ENCODE data around the gene ANO10. TPM values are rescaled to one million over a fixed set of nuclear protein-coding genes. Genes with fewer than 3 reads are reported as not detected.
"Not testable (repeated sequence)": the region's sequence is repeated elsewhere in the genome, so short reads cannot be mapped to it uniquely, and the experiment has no call there.

The ANO10 gene
- polyA plus RNA-seq, 1 donor from 2014 or later = 11.1 TPM

- H3K36me3 ChIP-seq (ENCODE audit: insufficient read depth, low read length) = no peaks in the 10 kb centered on the region
- no peak overlapping the region for H3K4me3 ChIP-seq (ENCODE audit: low read length)
- no peak for TF ChIP-seq TAF1 (IDR thresholded peaks at IDR 0.05; ENCODE audit: low read depth)
- no peak for TF ChIP-seq POLR2AphosphoS5 (IDR thresholded peaks at IDR 0.05)
- no peak for TF ChIP-seq SMC3 (conservative IDR thresholded peaks at IDR 0.05; ENCODE audit: poor library complexity)
- TF ChIP-seq EZH2 (IDR thresholded peaks at IDR 0.05; ENCODE audit: borderline replicate concordance, insufficient read depth, low read length, poor library complexity, severe bottlenecking) = no peak
- TF ChIP-seq, protein P1, sequence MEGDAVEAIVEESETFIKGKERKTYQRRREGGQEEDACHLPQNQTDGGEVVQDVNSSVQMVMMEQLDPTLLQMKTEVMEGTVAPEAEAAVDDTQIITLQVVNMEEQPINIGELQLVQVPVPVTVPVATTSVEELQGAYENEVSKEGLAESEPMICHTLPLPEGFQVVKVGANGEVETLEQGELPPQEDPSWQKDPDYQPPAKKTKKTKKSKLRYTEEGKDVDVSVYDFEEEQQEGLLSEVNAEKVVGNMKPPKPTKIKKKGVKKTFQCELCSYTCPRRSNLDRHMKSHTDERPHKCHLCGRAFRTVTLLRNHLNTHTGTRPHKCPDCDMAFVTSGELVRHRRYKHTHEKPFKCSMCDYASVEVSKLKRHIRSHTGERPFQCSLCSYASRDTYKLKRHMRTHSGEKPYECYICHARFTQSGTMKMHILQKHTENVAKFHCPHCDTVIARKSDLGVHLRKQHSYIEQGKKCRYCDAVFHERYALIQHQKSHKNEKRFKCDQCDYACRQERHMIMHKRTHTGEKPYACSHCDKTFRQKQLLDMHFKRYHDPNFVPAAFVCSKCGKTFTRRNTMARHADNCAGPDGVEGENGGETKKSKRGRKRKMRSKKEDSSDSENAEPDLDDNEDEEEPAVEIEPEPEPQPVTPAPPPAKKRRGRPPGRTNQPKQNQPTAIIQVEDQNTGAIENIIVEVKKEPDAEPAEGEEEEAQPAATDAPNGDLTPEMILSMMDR (IDR thresholded peaks at IDR 0.05; ENCODE audit: poor library complexity, severe bottlenecking) = no peak
- no peak for TF ChIP-seq RAD21 (conservative IDR thresholded peaks at IDR 0.05)
- TF ChIP-seq EP300 (conservative IDR thresholded peaks at IDR 0.05; ENCODE audit: poor library complexity, severe bottlenecking) = no peak
- TF ChIP-seq, protein P2, sequence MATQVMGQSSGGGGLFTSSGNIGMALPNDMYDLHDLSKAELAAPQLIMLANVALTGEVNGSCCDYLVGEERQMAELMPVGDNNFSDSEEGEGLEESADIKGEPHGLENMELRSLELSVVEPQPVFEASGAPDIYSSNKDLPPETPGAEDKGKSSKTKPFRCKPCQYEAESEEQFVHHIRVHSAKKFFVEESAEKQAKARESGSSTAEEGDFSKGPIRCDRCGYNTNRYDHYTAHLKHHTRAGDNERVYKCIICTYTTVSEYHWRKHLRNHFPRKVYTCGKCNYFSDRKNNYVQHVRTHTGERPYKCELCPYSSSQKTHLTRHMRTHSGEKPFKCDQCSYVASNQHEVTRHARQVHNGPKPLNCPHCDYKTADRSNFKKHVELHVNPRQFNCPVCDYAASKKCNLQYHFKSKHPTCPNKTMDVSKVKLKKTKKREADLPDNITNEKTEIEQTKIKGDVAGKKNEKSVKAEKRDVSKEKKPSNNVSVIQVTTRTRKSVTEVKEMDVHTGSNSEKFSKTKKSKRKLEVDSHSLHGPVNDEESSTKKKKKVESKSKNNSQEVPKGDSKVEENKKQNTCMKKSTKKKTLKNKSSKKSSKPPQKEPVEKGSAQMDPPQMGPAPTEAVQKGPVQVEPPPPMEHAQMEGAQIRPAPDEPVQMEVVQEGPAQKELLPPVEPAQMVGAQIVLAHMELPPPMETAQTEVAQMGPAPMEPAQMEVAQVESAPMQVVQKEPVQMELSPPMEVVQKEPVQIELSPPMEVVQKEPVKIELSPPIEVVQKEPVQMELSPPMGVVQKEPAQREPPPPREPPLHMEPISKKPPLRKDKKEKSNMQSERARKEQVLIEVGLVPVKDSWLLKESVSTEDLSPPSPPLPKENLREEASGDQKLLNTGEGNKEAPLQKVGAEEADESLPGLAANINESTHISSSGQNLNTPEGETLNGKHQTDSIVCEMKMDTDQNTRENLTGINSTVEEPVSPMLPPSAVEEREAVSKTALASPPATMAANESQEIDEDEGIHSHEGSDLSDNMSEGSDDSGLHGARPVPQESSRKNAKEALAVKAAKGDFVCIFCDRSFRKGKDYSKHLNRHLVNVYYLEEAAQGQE (IDR thresholded peaks at IDR 0.05; ENCODE audit: borderline replicate concordance) = no peak
- no peak for TF ChIP-seq MXI1 (conservative IDR thresholded peaks at IDR 0.05; ENCODE audit: poor library complexity, severe bottlenecking)
These were observed 124.4 kb downstream of the ANO10 start for GRCh38 chr3:43497422-43497821.

GRCh38 chr3:43496740-43497375, 125.0 kb downstream of the ANO10 start:
- Histone ChIP-seq H3K9me2 (ENCODE audit: insufficient read depth, low read length) (no peaks in the 10 kb centered on the region), H2AFZ (ENCODE audit: low read depth, low read length) (no peak overlapping the region), H3K9ac (ENCODE audit: low read length) (no peak overlapping the region), H3K27ac (ENCODE audit: low read length) (no peak overlapping the region), H3K4me2 (ENCODE audit: low read length) (no peak overlapping the region), H3K27me3 (ENCODE audit: insufficient read depth, low read depth, low read length) (no peaks in the 10 kb centered on the region), H3K36me3 (ENCODE audit: insufficient read depth, low read length) (no peaks in the 10 kb centered on the region), H3K79me2 (replicated peaks; ENCODE audit: insufficient read depth, low read length) (no peaks in the 10 kb centered on the region), H4K20me1 (ENCODE audit: insufficient read depth) (no peaks in the 10 kb centered on the region), H3K9me3 (ENCODE audit: low read length) (no peaks in the 10 kb centered on the region), H3F3A (ENCODE audit: insufficient read depth, low read length, poor library complexity, severe bottlenecking) (no peaks in the 10 kb centered on the region), H3K4me3 (ENCODE audit: low read length) (no peak overlapping the region)
- TF ChIP-seq POLR2AphosphoS5 (IDR thresholded peaks at IDR 0.05) (no peak), TAF1 (IDR thresholded peaks at IDR 0.05; ENCODE audit: low read depth) (no peak)
- TF ChIP-seq, protein P2 (IDR thresholded peaks at IDR 0.05; ENCODE audit: borderline replicate concordance) = no peak

More at GRCh38 chr3:43497422-43497821, 124.4 kb downstream of the ANO10 start:
- Histone ChIP-seq H3K9ac (ENCODE audit: low read length) (no peak overlapping the region), H3F3A (ENCODE audit: insufficient read depth, low read length, poor library complexity, severe bottlenecking) (no peaks in the 10 kb centered on the region), H3K9me2 (ENCODE audit: insufficient read depth, low read length) (no peaks in the 10 kb centered on the region), H4K20me1 (ENCODE audit: insufficient read depth) (no peaks in the 10 kb centered on the region), H3K27ac (ENCODE audit: low read length) (no peak overlapping the region), H3K27me3 (ENCODE audit: insufficient read depth, low read depth, low read length) (no peaks in the 10 kb centered on the region), H3K9me3 (ENCODE audit: low read length) (no peaks in the 10 kb centered on the region), H3K4me2 (ENCODE audit: low read length) (no peak overlapping the region), H2AFZ (ENCODE audit: low read depth, low read length) (no peak overlapping the region), H3K79me2 (replicated peaks; ENCODE audit: insufficient read depth, low read length) (no peaks in the 10 kb centered on the region)

DNA sequence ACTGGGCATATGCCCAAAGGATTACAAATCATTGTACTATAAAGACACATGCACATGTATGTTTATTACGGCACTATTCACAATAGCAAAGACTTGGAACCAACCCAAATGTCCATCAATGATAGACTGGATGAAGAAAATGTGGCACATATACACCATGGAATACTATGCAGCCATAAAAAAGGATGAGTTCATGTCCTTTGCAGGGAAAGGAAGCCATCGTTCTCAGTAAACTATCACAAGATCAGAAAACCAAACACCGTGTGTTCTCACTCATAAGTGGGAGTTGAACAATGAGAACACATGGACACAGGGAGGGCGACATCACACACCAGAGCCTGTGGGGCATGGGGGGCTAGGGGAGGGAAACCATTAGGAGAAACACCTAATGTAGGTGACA, 128.9 kb downstream of the ANO10 start:
- not testable (repeated sequence) for H3K79me2 ChIP-seq (replicated peaks; ENCODE audit: insufficient read depth, low read length); H3K27ac ChIP-seq (ENCODE audit: low read length); H3K27me3 ChIP-seq (ENCODE audit: insufficient read depth, low read depth, low read length); H3K36me3 ChIP-seq (ENCODE audit: insufficient read depth, low read length); H2AFZ ChIP-seq (ENCODE audit: low read depth, low read length); H3F3A ChIP-seq (ENCODE audit: insufficient read depth, low read length, poor library complexity, severe bottlenecking); H3K4me2 ChIP-seq (ENCODE audit: low read length); H3K9ac ChIP-seq (ENCODE audit: low read length); H4K20me1 ChIP-seq (ENCODE audit: insufficient read depth); H3K4me3 ChIP-seq (ENCODE audit: low read length); H3K9me2 ChIP-seq (ENCODE audit: insufficient read depth, low read length); H3K9me3 ChIP-seq (ENCODE audit: low read length)

- not testable (repeated sequence) for H3K9me3 ChIP-seq (ENCODE audit: low read length); H3K4me3 ChIP-seq (ENCODE audit: low read length); H3K9ac ChIP-seq (ENCODE audit: low read length); H3K79me2 ChIP-seq (replicated peaks; ENCODE audit: insufficient read depth, low read length); H3K4me2 ChIP-seq (ENCODE audit: low read length); H3F3A ChIP-seq (ENCODE audit: insufficient read depth, low read length, poor library complexity, severe bottlenecking); H3K9me2 ChIP-seq (ENCODE audit: insufficient read depth, low read length); H4K20me1 ChIP-seq (ENCODE audit: insufficient read depth); H3K36me3 ChIP-seq (ENCODE audit: insufficient read depth, low read length); H3K27me3 ChIP-seq (ENCODE audit: insufficient read depth, low read depth, low read length); H2AFZ ChIP-seq (ENCODE audit: low read depth, low read length); H3K27ac ChIP-seq (ENCODE audit: low read length)
These were observed 130.0 kb downstream of the ANO10 start for GRCh38 chr3:43491807-43492206.

Measured in neural cell (in vitro differentiated cells).